HepG2 (cell line): ENCODE data around the gene GFER. TPM values are rescaled to one million over a fixed set of nuclear protein-coding genes. Genes with fewer than 3 reads are reported as not detected.

Experiments
- ATAC-seq: fragments of 200-7000 bp; cut with Tn5 transposase; 3 replicates; pipeline ENCODE4 v1.9.1; 2020; ENCODE audit warnings: mild to moderate bottlenecking, moderate library complexity
- BruUV-seq: library from RNA; stranded (reverse); fragments of 400-500 nt; replicated peaks from 2 replicates; lab custom pipeline; 2021; lab: Mats Ljungman, UMichigan
- CTCF ChIA-PET: fragments of 300-600 bp; formaldehyde crosslinking; extraction: SDS; loops from one replicate; lab custom pipeline; 2021; ENCODE audit warnings: low total read pairs, inconsistent platforms, low intra/inter-chr PET ratio; lab: Yijun Ruan, JAX
- POLR2A ChIA-PET: fragments of 350-600 bp; sonication (Branson Sonifier 250); formaldehyde crosslinking; loops from one replicate; lab custom pipeline; 2020; ENCODE audit warnings: antibody characterized with exemption, inconsistent platforms; lab: Yijun Ruan, JAX
- DNase-seq: peaks from one replicate; pipeline ENCODE4 v3.0.0-alpha.2; 2015; ENCODE audit warnings: low spot score
- FAIRE-seq: peaks from 3 replicates; lab custom pipeline; 2011; peaks lifted over from hg19 to GRCh38; lab: Jason Lieb, UNC
- H2AFZ ChIP-seq: one replicate; pipeline ENCODE4 v1.6.1; 2011; ENCODE audit warnings: low read length, inconsistent platforms
- H3K27ac ChIP-seq: fragments of 300-600 bp; 3 replicates; pipeline ENCODE4 v1.8.0; 2011; ENCODE audit warnings: mixed run types, mild to moderate bottlenecking, mixed read lengths, low read length, inconsistent platforms; ENCODE audit not compliant: insufficient read depth; ENCODE audit errors: extremely low read length
- H3K27me3 ChIP-seq, 2 experiments: fragments of 200-600 bp in 1 of 2; 2 replicates in 1 of 2; 3 replicates in 1 of 2; pipeline versions ENCODE4 v1.6.0 to v1.8.0; 2011; ENCODE audit warnings: low read length in 2 of 2, mild to moderate bottlenecking in 2 of 2, moderate library complexity in 2 of 2, inconsistent platforms in 1 of 2; ENCODE audit not compliant: insufficient read depth in 2 of 2, control insufficient read depth in 1 of 2
- H3K36me3 ChIP-seq, 2 experiments: fragments of 200-600 bp in 1 of 2; replicated peaks in 1 of 2; 2 replicates in 1 of 2; 3 replicates in 1 of 2; pipeline versions ENCODE4 v1.5.1 to v1.8.0; 2011; ENCODE audit warnings: low read length in 2 of 2, inconsistent platforms in 1 of 2; ENCODE audit not compliant: insufficient read depth in 2 of 2, control insufficient read depth in 1 of 2
- H3K4me1 ChIP-seq: 2 replicates; pipeline ENCODE4 v1.5.1; 2012; ENCODE audit warnings: low read length, inconsistent platforms; ENCODE audit not compliant: insufficient read depth
- H3K4me2 ChIP-seq: 2 replicates; pipeline ENCODE4 v1.6.0; 2011; ENCODE audit warnings: low read depth, low read length, inconsistent platforms
- H3K4me3 ChIP-seq, 3 experiments: fragments of 200-600 bp in 1 of 3; sonication (generic), shearing (Covaris generic) in 1 of 3; replicated peaks in 1 of 3; 2 replicates each; pipeline ENCODE4 v1.5.1; 2011 to 2016; ENCODE audit warnings: low read length in 3 of 3, inconsistent platforms in 2 of 3, low read depth in 2 of 3, mild to moderate bottlenecking in 2 of 3, control low read depth in 1 of 3, mixed read lengths in 1 of 3; ENCODE audit not compliant: insufficient read depth in 1 of 3
- H3K79me2 ChIP-seq: one replicate; pipeline ENCODE4 v1.6.1; 2011; ENCODE audit warnings: low read length, inconsistent platforms; ENCODE audit not compliant: insufficient read depth
- H3K9ac ChIP-seq: 2 replicates; pipeline ENCODE4 v1.6.0; 2011; ENCODE audit warnings: mild to moderate bottlenecking, low read depth, low read length, inconsistent platforms; ENCODE audit not compliant: insufficient read depth
- H3K9me3 ChIP-seq: 2 replicates; pipeline ENCODE4 v1.5.1; 2012; ENCODE audit warnings: mild to moderate bottlenecking, low read length
- H4K20me1 ChIP-seq: 2 replicates; pipeline ENCODE4 v1.6.0; 2011; ENCODE audit warnings: inconsistent platforms, mild to moderate bottlenecking, low read length, moderate library complexity; ENCODE audit not compliant: insufficient read depth
- AGO2 ChIP-seq: fragments of 200-400 bp; formaldehyde crosslinking; optimal IDR thresholded peaks from 2 replicates; pipeline ENCODE3; 2017; ENCODE audit warnings: mild to moderate bottlenecking, low read depth, low read length, moderate library complexity
- RBFOX2 ChIP-seq: fragments of 200-400 bp; formaldehyde crosslinking; IDR thresholded peaks from 2 replicates; pipeline ENCODE4 v1.6.1; 2017; ENCODE audit warnings: low read depth, mild to moderate bottlenecking, low read length
- SP4 ChIP-seq: sonication (generic); formaldehyde crosslinking; IDR thresholded peaks from 2 replicates; pipeline ENCODE4 v1.8.1; 2023; ENCODE audit warnings: mild to moderate bottlenecking, missing genetic modification reagents
- ZNF646 ChIP-seq: sonication (generic); formaldehyde crosslinking; IDR thresholded peaks from 2 replicates; pipeline ENCODE4 v1.9.0; 2021; ENCODE audit warnings: mild to moderate bottlenecking, missing genetic modification reagents
- WGBS: methylation state at CpG from one replicate; pipeline ENCODE4 v1.1.6; 2017; ENCODE audit warnings: low lambda C conversion rate; 5-methylcytosine and 5-hydroxymethylcytosine counted together
- in situ Hi-C: cut with HindIII; loops from 2 replicates; pipeline ENCODE4 v1.10.0; 2017; ENCODE audit warnings: low pct_unique_long_range_greater_than_20kb; ENCODE audit not compliant: extremely low pct_ligation_motif_present
- intact Hi-C: fragments of 100-400 bp; cut with micrococcal nuclease; formaldehyde crosslinking; loops from one replicate; pipeline ENCODE4 v1.10.0; 2022; ENCODE audit not compliant: unreplicated experiment
- polyA plus RNA-seq, 8 experiments: library from polyadenylated mRNA; depleted of rRNA in 3 of 8; stranded (reverse) in 7 of 8; unstranded in 1 of 8; fragments of >200 nt; fragmentation: Illumina TruSeq in 4 of 8; extraction: Trizol in 4 of 8; gene quantifications; 2 replicates each; pipeline versions ENCODE4 v1.2.1 to v1.2.3, GENCODE V29; 2011 to 2016; ENCODE audit warnings: low read depth in 4 of 8, missing spikeins in 1 of 8, mixed read lengths in 1 of 8; ENCODE audit not compliant: insufficient read depth in 1 of 8
- total RNA-seq, 5 experiments: library from RNA; depleted of rRNA; stranded (reverse); fragments of >200 nt; fragmentation: Illumina TruSeq; extraction: Trizol; gene quantifications; 2 replicates each; pipeline ENCODE4 v1.2.3, GENCODE V29; 2016; ENCODE audit warnings: low read depth in 1 of 5

The GFER gene
- total and polyA plus RNA-seq, 2 of the 13 experiments (the other 11 are each of a cell fraction or from before 2014, with no cell fraction given) = 28.6 to 71.7 TPM

- DNase-seq (no peak), ATAC-seq (no peak), FAIRE-seq (no peak)
- H3K27ac ChIP-seq = no peak overlapping the region
- H3K27me3 ChIP-seq = no peaks in the 10 kb centered on the region
- peaks cover 29 to 45% of the 10 kb centered on the region in 2 experiments for H3K36me3 ChIP-seq
- H3K79me2 ChIP-seq = peaks cover 3% of the 10 kb centered on the region
- BruUV-seq = no TSS peak
- peaks cover 5% of the 10 kb centered on the region for H3K4me1 ChIP-seq
- ChIA-PET CTCF (no interaction called here), POLR2A (interaction anchor here (1.3 to 2.3 kb wide), 2 partner anchors 10 to 35 kb away, joined by 3 to 6 read pairs; partner anchors contain the start of gene RPS2)
- H3K9me3 ChIP-seq = no peaks in the 10 kb centered on the region
- no peak overlapping the region for H3K9ac ChIP-seq
- peaks cover 5% of the 10 kb centered on the region; the same call in 1 of the 2 replicates for H4K20me1 ChIP-seq
- TF ChIP-seq RBFOX2 (0 out of 2 replicates have a peak, but pooled peaks have one; percentile 34), AGO2 (peak; percentile 18), SP4 (CRISPR knock-in tag) (no peak)
- in situ Hi-C loops = no loop called here
- no peak overlapping the region for H2AFZ ChIP-seq
- H3K4me3 ChIP-seq = no peak overlapping the region
- WGBS = 99% methylated on average over 22 of the region's 39 CpGs
- H3K4me2 ChIP-seq = no peak overlapping the region
- intact Hi-C loops = no loop called here
Observed at GRCh38 chr16:1998852-1999801, 15.1 kb downstream of the GFER start.

GRCh38 chr16:1999866-2000514 is 16.0 kb downstream of the GFER start:
- no peak overlapping the region for H3K4me2 ChIP-seq
- no TSS peak for BruUV-seq
- H3K27me3 ChIP-seq = no peaks in the 10 kb centered on the region
- H3K4me1 ChIP-seq = peaks cover 11% of the 10 kb centered on the region
- peaks cover 29 to 45% of the 10 kb centered on the region in 2 experiments for H3K36me3 ChIP-seq
- no peak overlapping the region for H3K9ac ChIP-seq
- in situ Hi-C loops = no loop called here
- no peak overlapping the region for H2AFZ ChIP-seq
- FAIRE-seq (no peak), ATAC-seq (no peak), DNase-seq (no peak)
- 96% methylated on average over 15 of the region's 28 CpGs for WGBS
- H3K27ac ChIP-seq = no peak overlapping the region
- H3K9me3 ChIP-seq = no peaks in the 10 kb centered on the region
- H3K4me3 ChIP-seq = no peak overlapping the region
- POLR2A ChIA-PET = interaction anchor here (1.3 kb wide), 1 partner anchor 9 kb away, joined by 3 read pairs; no protein-coding TSS in a partner anchor
- H3K79me2 ChIP-seq = peaks cover 4% of the 10 kb centered on the region
- peaks cover 5% of the 10 kb centered on the region; the same call in 1 of the 2 replicates for H4K20me1 ChIP-seq
- CTCF ChIA-PET = no interaction called here
- intact Hi-C loops = no loop called here
- TF ChIP-seq AGO2 (peak; percentile 31), ZNF646 (no peak)
